ENCODE measurements around the gene CHPF. TPM values are rescaled to one million over a fixed set of nuclear protein-coding genes. Genes with fewer than 3 reads are reported as not detected.

The CHPF gene
- total RNA-seq, 4 donors from 2014 or later = 32.6 to 70.8 (median 45.5) TPM

DNA sequence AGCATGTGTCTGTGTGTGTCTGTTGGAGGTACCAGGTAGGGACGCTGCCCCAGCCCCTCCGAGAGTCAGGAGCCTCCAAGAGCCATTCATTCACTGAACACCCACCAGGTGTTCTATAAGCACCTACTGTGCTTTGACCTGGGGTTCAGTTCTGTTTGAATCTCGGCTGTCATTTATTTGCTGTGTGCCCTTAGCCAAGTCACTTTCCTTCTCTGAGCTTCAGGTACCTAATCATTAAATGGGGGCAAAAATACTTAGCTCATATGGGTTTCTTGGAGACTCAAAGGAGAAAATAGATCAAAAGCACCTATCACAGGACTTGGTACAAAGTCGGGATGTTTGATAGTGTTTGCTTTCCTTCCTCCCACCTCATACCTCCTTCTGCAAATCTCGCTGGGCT, 16.1 kb downstream of the CHPF start:
- ATAC-seq (ENCODE audit: low FRiP score) = no peak
- no peak for DNase-seq (ENCODE audit: low spot score)
- TF ChIP-seq, protein P1, sequence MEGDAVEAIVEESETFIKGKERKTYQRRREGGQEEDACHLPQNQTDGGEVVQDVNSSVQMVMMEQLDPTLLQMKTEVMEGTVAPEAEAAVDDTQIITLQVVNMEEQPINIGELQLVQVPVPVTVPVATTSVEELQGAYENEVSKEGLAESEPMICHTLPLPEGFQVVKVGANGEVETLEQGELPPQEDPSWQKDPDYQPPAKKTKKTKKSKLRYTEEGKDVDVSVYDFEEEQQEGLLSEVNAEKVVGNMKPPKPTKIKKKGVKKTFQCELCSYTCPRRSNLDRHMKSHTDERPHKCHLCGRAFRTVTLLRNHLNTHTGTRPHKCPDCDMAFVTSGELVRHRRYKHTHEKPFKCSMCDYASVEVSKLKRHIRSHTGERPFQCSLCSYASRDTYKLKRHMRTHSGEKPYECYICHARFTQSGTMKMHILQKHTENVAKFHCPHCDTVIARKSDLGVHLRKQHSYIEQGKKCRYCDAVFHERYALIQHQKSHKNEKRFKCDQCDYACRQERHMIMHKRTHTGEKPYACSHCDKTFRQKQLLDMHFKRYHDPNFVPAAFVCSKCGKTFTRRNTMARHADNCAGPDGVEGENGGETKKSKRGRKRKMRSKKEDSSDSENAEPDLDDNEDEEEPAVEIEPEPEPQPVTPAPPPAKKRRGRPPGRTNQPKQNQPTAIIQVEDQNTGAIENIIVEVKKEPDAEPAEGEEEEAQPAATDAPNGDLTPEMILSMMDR (IDR thresholded peaks at IDR 0.05) = no peak

DNA sequence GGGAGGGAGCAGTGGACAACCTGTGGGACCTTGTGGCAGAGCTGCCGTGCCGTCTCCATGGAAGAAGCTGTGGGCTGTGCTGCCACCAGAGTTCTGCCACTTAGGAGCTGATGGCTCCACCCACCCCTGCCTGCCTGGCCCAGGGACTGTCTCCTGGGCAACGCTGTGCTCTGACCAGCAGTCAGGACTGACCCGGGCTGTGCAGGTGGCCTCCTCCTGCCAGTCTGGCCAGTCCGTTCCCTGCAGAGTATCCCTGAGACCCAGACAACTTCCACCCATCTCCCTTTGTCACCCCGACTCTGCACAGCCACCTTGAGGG, 16.6 kb downstream of the CHPF start:
- no peak for DNase-seq (ENCODE audit: low spot score)
- no peak for ATAC-seq (ENCODE audit: low FRiP score)
- TF ChIP-seq, protein P1 (IDR thresholded peaks at IDR 0.05) = no peak

DNA sequence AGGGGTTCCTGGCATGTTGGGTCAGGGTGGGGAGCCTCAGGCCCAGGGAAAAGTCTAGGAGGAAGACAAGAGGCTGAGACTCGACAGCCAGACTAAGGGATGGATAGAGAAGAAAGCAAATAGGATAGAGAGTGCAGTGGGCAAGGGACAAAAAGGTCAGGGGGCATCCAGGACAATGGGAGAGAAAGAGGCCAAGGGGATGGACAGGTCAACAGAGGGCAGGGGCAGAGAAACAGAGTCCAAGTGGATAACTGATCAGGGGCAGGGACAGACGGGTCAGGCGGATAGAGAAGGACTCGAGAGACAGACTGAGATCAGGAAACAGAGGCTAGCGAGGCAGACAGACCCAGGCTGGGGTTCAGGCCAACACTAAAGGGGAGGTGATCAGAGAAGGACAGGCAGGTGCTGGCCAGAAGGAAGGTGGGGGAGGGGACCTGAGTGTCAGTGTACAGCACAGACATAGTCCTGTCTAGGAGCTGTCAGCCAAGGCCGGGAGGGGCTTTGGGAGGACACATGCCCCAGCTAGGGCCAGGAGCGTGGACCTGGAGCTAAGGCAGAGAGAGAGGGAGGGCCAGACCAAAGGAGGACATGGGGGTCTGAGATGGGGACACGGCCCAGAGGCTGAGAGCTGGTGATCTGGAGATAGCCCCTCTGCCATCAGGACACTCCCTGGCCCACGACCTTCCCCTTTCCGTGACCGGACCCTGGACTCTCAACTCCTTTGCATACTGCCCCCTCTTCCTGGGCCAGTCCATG, 17.1 kb downstream of the CHPF start:
- DNase-seq (ENCODE audit: low spot score) = no peak
- no peak for ATAC-seq (ENCODE audit: low FRiP score)
- TF ChIP-seq, protein P1 (IDR thresholded peaks at IDR 0.05) = no peak

DNA sequence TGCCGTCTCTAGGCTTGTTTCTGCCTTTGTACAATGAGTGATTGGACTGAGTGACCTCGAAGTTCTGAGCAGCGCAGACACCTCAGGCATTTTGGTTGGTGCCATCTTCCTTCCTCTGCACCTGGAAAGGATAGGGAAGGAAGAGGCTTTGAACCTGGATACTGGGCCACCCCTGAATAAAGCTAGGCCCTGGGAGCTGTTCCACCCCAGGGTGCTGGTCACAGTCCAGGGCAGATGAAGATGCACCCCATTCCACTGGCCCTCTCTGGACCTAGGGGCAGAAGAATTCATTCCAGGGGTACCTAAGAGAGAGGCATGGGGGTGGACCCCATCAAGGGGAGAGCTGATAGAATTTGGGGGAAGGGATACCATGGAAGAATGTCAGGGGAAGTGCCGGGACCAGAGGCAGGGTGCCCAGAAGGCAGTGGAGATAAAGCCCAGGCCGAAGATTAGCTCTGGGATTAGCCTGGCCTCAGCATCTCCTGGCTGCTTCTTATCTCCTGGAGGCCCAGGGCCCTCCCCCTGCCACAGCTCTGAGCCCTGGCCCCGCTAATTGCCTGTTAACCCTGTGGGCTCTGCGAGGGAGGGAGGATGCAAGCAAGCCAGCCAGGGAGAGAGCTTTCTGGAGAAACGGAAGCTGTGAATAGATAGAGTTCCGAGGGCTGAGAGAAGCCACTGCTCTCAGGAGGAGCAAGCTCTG, 17.9 kb downstream of the CHPF start:
- TF ChIP-seq, protein P1 (IDR thresholded peaks at IDR 0.05) = no peak
- ATAC-seq (ENCODE audit: low FRiP score) = no peak

GRCh38 chr2:219524817-219525216, 18.8 kb downstream of the CHPF start:
- TF ChIP-seq, protein P1 (IDR thresholded peaks at IDR 0.05) = no peak
- no peak for ATAC-seq (ENCODE audit: low FRiP score)

More for the DNA sequence above, 17.9 kb downstream of the CHPF start:
- no peak for DNase-seq (ENCODE audit: low spot score)

GRCh38 chr2:219523031-219523671, 20.5 kb downstream of the CHPF start:
- TF ChIP-seq, protein P1 (IDR thresholded peaks at IDR 0.05) = no peak
- ATAC-seq (ENCODE audit: low FRiP score) = no peak

More at GRCh38 chr2:219524817-219525216, 18.8 kb downstream of the CHPF start:
- DNase-seq (ENCODE audit: low spot score) = no peak

More at GRCh38 chr2:219523031-219523671, 20.5 kb downstream of the CHPF start:
- no peak for DNase-seq (ENCODE audit: low spot score)
